Neural progenitor cell (in vitro differentiated cells): ENCODE results near the gene EIF3B. TPM values are rescaled to one million over a fixed set of nuclear protein-coding genes. Genes with fewer than 3 reads are reported as not detected.

Source experiments
- DNase-seq: peaks from one replicate; pipeline ENCODE4 v3.0.0-alpha.2; 2016; ENCODE audit warnings: low spot score
- H2AFZ ChIP-seq: fragments of 200-600 bp; sonication (generic); replicated peaks from 2 replicates; pipeline ENCODE4 v1.6.1; 2016; ENCODE audit warnings: antibody characterized with exemption
- H3F3A ChIP-seq: fragments of 200-600 bp; sonication (generic); 2 replicates; pipeline ENCODE4 v1.6.1; 2016; ENCODE audit warnings: antibody characterized with exemption, low read depth
- H3K27ac ChIP-seq: fragments of 200-600 bp; sonication (generic); 2 replicates; pipeline ENCODE4 v1.5.1; 2016; ENCODE audit warnings: mild to moderate bottlenecking
- H3K27me3 ChIP-seq: fragments of 200-600 bp; sonication (generic); 2 replicates; pipeline ENCODE4 v1.6.1; 2016; ENCODE audit warnings: mild to moderate bottlenecking, moderate library complexity
- H3K36me3 ChIP-seq: fragments of 200-600 bp; sonication (generic); 2 replicates; pipeline ENCODE4 v1.5.1; 2016
- H3K4me1 ChIP-seq: fragments of 200-600 bp; sonication (generic); 2 replicates; pipeline ENCODE4 v1.6.1; 2016; ENCODE audit warnings: mixed run types
- H3K4me2 ChIP-seq: fragments of 200-600 bp; sonication (generic); 2 replicates; pipeline ENCODE4 v1.6.1; 2016
- H3K4me3 ChIP-seq: fragments of 200-600 bp; sonication (generic); 2 replicates; pipeline ENCODE4 v1.5.1; 2016
- H3K79me2 ChIP-seq: fragments of 200-600 bp; sonication (generic); 2 replicates; pipeline ENCODE4 v1.6.1; 2016; ENCODE audit warnings: low read depth
- H3K9ac ChIP-seq: fragments of 200-600 bp; sonication (generic); 2 replicates; pipeline ENCODE4 v1.6.1; 2016
- H3K9me3 ChIP-seq: fragments of 200-600 bp; sonication (generic); 2 replicates; pipeline ENCODE4 v1.5.1; 2016; ENCODE audit warnings: low read depth
- H4K20me1 ChIP-seq: fragments of 200-600 bp; sonication (generic); 2 replicates; pipeline ENCODE4 v1.6.1; 2016; ENCODE audit warnings: low read depth
- H3K27ac Mint-ChIP-seq: 3 replicates; pipeline ENCODE4 v1.8.0; 2021; ENCODE audit warnings: mixed read lengths
- H3K27me3 Mint-ChIP-seq: 2 replicates; pipeline ENCODE4 v1.8.0; 2022; ENCODE audit warnings: low read depth, mild to moderate bottlenecking, inconsistent platforms, moderate library complexity, mixed read lengths; ENCODE audit not compliant: insufficient read depth
- H3K36me3 Mint-ChIP-seq: 3 replicates; pipeline ENCODE4 v1.8.0; 2021; ENCODE audit warnings: mixed read lengths
- H3K4me1 Mint-ChIP-seq: 3 replicates; pipeline ENCODE4 v1.8.0; 2021; ENCODE audit warnings: mixed read lengths
- H3K4me3 Mint-ChIP-seq: 3 replicates; pipeline ENCODE4 v1.8.0; 2021; ENCODE audit warnings: mild to moderate bottlenecking, moderate library complexity, mixed read lengths
- H3K9me3 Mint-ChIP-seq: 3 replicates; pipeline ENCODE4 v1.8.0; 2020; ENCODE audit warnings: mixed read lengths
- CTCF ChIP-seq: fragments of 200-600 bp; sonication (generic); IDR thresholded peaks from 2 replicates; pipeline ENCODE4 v1.5.1; 2017; ENCODE audit warnings: antibody characterized with exemption, mild to moderate bottlenecking
- EZH2 ChIP-seq: fragments of 200-600 bp; sonication (generic); IDR thresholded peaks from 2 replicates; pipeline ENCODE4 v1.6.1; 2017; ENCODE audit warnings: antibody characterized with exemption, mild to moderate bottlenecking, moderate library complexity
- EZH2phosphoT487 ChIP-seq: fragments of 200-600 bp; sonication (generic); IDR thresholded peaks from 2 replicates; pipeline ENCODE4 v1.6.1; 2017; ENCODE audit warnings: antibody characterized with exemption
- total RNA-seq: library from RNA; depleted of rRNA; stranded (reverse); fragments of >200 nt; gene quantifications from 2 replicates; pipeline ENCODE4 v1.2.3, GENCODE V29; 2015; ENCODE audit warnings: low replicate concordance

EIF3B gene
- total RNA-seq, 1 donor from 2014 or later, result 146 TPM

- DNase-seq, result no peak
- H3K9ac ChIP-seq, result no peak overlapping the region
- no peaks in the 10 kb centered on the region for H3K36me3 ChIP-seq
- no peak overlapping the region for H3K27ac ChIP-seq
- peaks cover 5% of the 10 kb centered on the region for H3K4me1 ChIP-seq
- H4K20me1 ChIP-seq, result peaks cover 8% of the 10 kb centered on the region
- no peak overlapping the region for H3K4me2 ChIP-seq
- H3K4me3 ChIP-seq, result no peak overlapping the region
- Mint-ChIP-seq H3K36me3 (no peaks in the 10 kb centered on the region), H3K9me3 (no peaks in the 10 kb centered on the region), H3K4me3 (no peak overlapping the region), H3K27me3 (peaks cover 3% of the 10 kb centered on the region), H3K27ac (peak overlapping the region; percentile 78), H3K4me1 (peaks cover 21% of the 10 kb centered on the region)
- H2AFZ ChIP-seq, result peak overlapping the region; percentile 92
- no peaks in the 10 kb centered on the region for H3K9me3 ChIP-seq
- TF ChIP-seq EZH2, result no peak
- TF ChIP-seq EZH2phosphoT487, result no peak
- no peak for TF ChIP-seq CTCF
- no peaks in the 10 kb centered on the region for H3K27me3 ChIP-seq
- peaks cover 24% of the 10 kb centered on the region for H3F3A ChIP-seq
- peaks cover 9% of the 10 kb centered on the region for H3K79me2 ChIP-seq
Observed at GRCh38 chr7:2399848-2400587, 45.4 kb downstream of the EIF3B start.

GRCh38 chr7:2402687-2403013, 48.0 kb downstream of the EIF3B start:
- H3F3A ChIP-seq, result peaks cover 27% of the 10 kb centered on the region
- Mint-ChIP-seq H3K4me1 (peaks cover 32% of the 10 kb centered on the region), H3K9me3 (no peaks in the 10 kb centered on the region), H3K4me3 (peak overlapping the region; percentile 86), H3K27me3 (peaks cover 3% of the 10 kb centered on the region), H3K36me3 (peaks cover 4% of the 10 kb centered on the region), H3K27ac (no peak overlapping the region)
- TF ChIP-seq CTCF, result no peak
- TF ChIP-seq EZH2, result no peak
- TF ChIP-seq EZH2phosphoT487, result no peak
- no peak overlapping the region for H3K9ac ChIP-seq
- H3K4me2 ChIP-seq, result peak overlapping the region; percentile 66
- peaks cover 5% of the 10 kb centered on the region for H3K4me1 ChIP-seq
- H3K4me3 ChIP-seq, result peak overlapping the region; percentile 48
- H3K27me3 ChIP-seq, result no peaks in the 10 kb centered on the region
- H4K20me1 ChIP-seq, result peaks cover 11% of the 10 kb centered on the region
- no peaks in the 10 kb centered on the region for H3K36me3 ChIP-seq
- H2AFZ ChIP-seq, result no peak overlapping the region
- no peaks in the 10 kb centered on the region for H3K9me3 ChIP-seq
- H3K79me2 ChIP-seq, result peaks cover 29% of the 10 kb centered on the region
- no peak overlapping the region for H3K27ac ChIP-seq
- DNase-seq, result no peak

- peak within 1 kb of the TSS; percentile 89 for H3K4me3 Mint-ChIP-seq
- Histone ChIP-seq H3K36me3 (no peaks in the 10 kb centered on the region), H3K9ac (peak within 1 kb of the TSS; percentile 10), H3K4me2 (peak within 1 kb of the TSS; percentile 88), H2AFZ (peak within 1 kb of the TSS; percentile 71), H4K20me1 (peaks cover 11% of the 10 kb centered on the region), H3K9me3 (no peaks in the 10 kb centered on the region), H3K79me2 (peaks cover 33% of the 10 kb centered on the region), H3K4me1 (peaks cover 6% of the 10 kb centered on the region), H3F3A (peaks cover 27% of the 10 kb centered on the region), H3K27me3 (no peaks in the 10 kb centered on the region), H3K4me3 (peak within 1 kb of the TSS; percentile 82), H3K27ac (no peak within 1 kb of the TSS)
- H3K36me3 Mint-ChIP-seq, result peaks cover 4% of the 10 kb centered on the region
- H3K27me3 Mint-ChIP-seq, result peaks cover 3% of the 10 kb centered on the region
- TF ChIP-seq EZH2phosphoT487, result no peak
- no peak for TF ChIP-seq CTCF
- TF ChIP-seq EZH2, result no peak
- peak; percentile 98 for DNase-seq
- no peaks in the 10 kb centered on the region for H3K9me3 Mint-ChIP-seq
- H3K27ac Mint-ChIP-seq, result no peak within 1 kb of the TSS
- peaks cover 32% of the 10 kb centered on the region for H3K4me1 Mint-ChIP-seq
Observed at GRCh38 chr7:2403014-2403717, 48.5 kb downstream of the EIF3B start, which contains the start of gene CHST12. CHST12 (plus strand) TSS chr7:2403611; CDS start chr7:2432640, 29,029 bp downstream.
